Neural crest cell (in vitro differentiated cells): Measurements from ENCODE around the gene ZNF761. TPM values are rescaled to one million over a fixed set of nuclear protein-coding genes. Genes with fewer than 3 reads are reported as not detected.
"Not testable (repeated sequence)": the region's sequence is repeated elsewhere in the genome, so short reads cannot be mapped to it uniquely, and the experiment has no call there.

Experiments
- DNase-seq: peaks from one replicate; pipeline ENCODE4 v3.0.0; 2021; ENCODE audit warnings: low read depth, mixed read lengths, low spot score
- H3K27ac Mint-ChIP-seq: one replicate; pipeline ENCODE4 v1.8.0; 2021; ENCODE audit warnings: mild to moderate bottlenecking, mixed read lengths; ENCODE audit not compliant: unreplicated experiment
- H3K27me3 Mint-ChIP-seq: 2 replicates; pipeline ENCODE4 v1.8.0; 2021; ENCODE audit warnings: low read depth, mild to moderate bottlenecking, mixed read lengths
- H3K36me3 Mint-ChIP-seq: 2 replicates; pipeline ENCODE4 v1.8.0; 2021; ENCODE audit warnings: low read depth, mild to moderate bottlenecking, mixed read lengths
- H3K4me1 Mint-ChIP-seq: 2 replicates; pipeline ENCODE4 v1.8.0; 2021; ENCODE audit warnings: mixed read lengths
- H3K4me3 Mint-ChIP-seq: one replicate; pipeline ENCODE4 v1.8.0; 2021; ENCODE audit warnings: mild to moderate bottlenecking, mixed read lengths
- H3K9me3 Mint-ChIP-seq: 2 replicates; pipeline ENCODE4 v1.8.0; 2021; ENCODE audit warnings: mixed read lengths
- CTCF ChIP-seq: fragments of 200-600 bp; sonication (generic); conservative IDR thresholded peaks from 2 replicates; pipeline ENCODE4 v1.5.0; 2021; ENCODE audit warnings: antibody characterized with exemption, mild to moderate bottlenecking
- total RNA-seq: library from RNA; stranded (reverse); gene quantifications from 2 replicates; pipeline ENCODE4 v1.2.1, GENCODE V29; 2021

Gene ZNF761
- total RNA-seq, 1 donor from 2014 or later, result 10.0 TPM

- peaks cover 38% of the 10 kb centered on the region for H3K9me3 Mint-ChIP-seq
- H3K4me3 Mint-ChIP-seq, result no peak overlapping the region
- no peaks in the 10 kb centered on the region for H3K27me3 Mint-ChIP-seq
- DNase-seq, result no peak
- H3K4me1 Mint-ChIP-seq, result no peaks in the 10 kb centered on the region
- peaks cover 85% of the 10 kb centered on the region for H3K36me3 Mint-ChIP-seq
- no peak for TF ChIP-seq CTCF
- no peak overlapping the region for H3K27ac Mint-ChIP-seq
Measured at GRCh38 chr19:53455828-53456227, 24.0 kb downstream of the ZNF761 start.

GRCh38 chr19:53460131-53460721 is 28.4 kb downstream of the ZNF761 start:
- Mint-ChIP-seq H3K4me3 (peak overlapping the region; percentile 10), H3K9me3 (peaks cover 43% of the 10 kb centered on the region), H3K36me3 (peaks cover 56% of the 10 kb centered on the region)
- not testable (repeated sequence) for H3K27ac Mint-ChIP-seq, DNase-seq, H3K27me3 Mint-ChIP-seq, H3K4me1 Mint-ChIP-seq

GRCh38 chr19:53461866-53462265 is 30.1 kb downstream of the ZNF761 start:
- TF ChIP-seq CTCF, result no peak
- no peak overlapping the region for H3K27ac Mint-ChIP-seq
- DNase-seq, result no peak
- peaks cover 27% of the 10 kb centered on the region for H3K9me3 Mint-ChIP-seq
- peaks cover 5% of the 10 kb centered on the region for H3K4me1 Mint-ChIP-seq
- H3K4me3 Mint-ChIP-seq, result no peak overlapping the region
- H3K27me3 Mint-ChIP-seq, result peaks cover 13% of the 10 kb centered on the region
- H3K36me3 Mint-ChIP-seq, result peaks cover 39% of the 10 kb centered on the region

- H3K27ac Mint-ChIP-seq, result peak overlapping the region; percentile 53
- H3K4me3 Mint-ChIP-seq, result peak overlapping the region; percentile 56
Measured at GRCh38 chr19:53462861-53463260, 31.1 kb downstream of the ZNF761 start.

GRCh38 chr19:53463263-53463662 is 31.5 kb downstream of the ZNF761 start:
- no peak for DNase-seq
- Mint-ChIP-seq H3K27me3 (peaks cover 13% of the 10 kb centered on the region), H3K27ac (no peak overlapping the region), H3K4me1 (peaks cover 10% of the 10 kb centered on the region), H3K4me3 (peak overlapping the region; percentile 64), H3K36me3 (peaks cover 26% of the 10 kb centered on the region), H3K9me3 (peaks cover 21% of the 10 kb centered on the region)
- no peak for TF ChIP-seq CTCF

More at GRCh38 chr19:53462861-53463260, 31.1 kb downstream of the ZNF761 start:
- Mint-ChIP-seq H3K4me1 (peaks cover 6% of the 10 kb centered on the region), H3K27me3 (peaks cover 13% of the 10 kb centered on the region), H3K9me3 (peaks cover 23% of the 10 kb centered on the region), H3K36me3 (peaks cover 30% of the 10 kb centered on the region)
- no peak for DNase-seq
- no peak for TF ChIP-seq CTCF

GRCh38 chr19:53466726-53467484 is 35.1 kb downstream of the ZNF761 start:
- TF ChIP-seq CTCF, result no peak
- Mint-ChIP-seq H3K27me3 (peaks cover 16% of the 10 kb centered on the region), H3K9me3 (peaks cover 10% of the 10 kb centered on the region), H3K4me3 (peak overlapping the region; percentile 98), H3K4me1 (peaks cover 30% of the 10 kb centered on the region), H3K36me3 (peaks cover 12% of the 10 kb centered on the region), H3K27ac (no peak overlapping the region)
- no peak for DNase-seq
